WTC11 (cell line): ENCODE data around the gene NKD1. TPM values are rescaled to one million over a fixed set of nuclear protein-coding genes. Genes with fewer than 3 reads are reported as not detected.

ENCODE experiments used
- ATAC-seq: fragments of 200-7000 bp; cut with Tn5 transposase; 2 replicates; pipeline ENCODE4 v1.10.0; 2021; ENCODE audit warnings: mild to moderate bottlenecking, moderate library complexity
- CTCF ChIA-PET: fragments of 300-600 bp; sonication (Branson Sonifier 250); formaldehyde crosslinking; loops from one replicate; lab custom pipeline; 2021; ENCODE audit warnings: antibody characterized with exemption; lab: Charles Lee
- POLR2A ChIA-PET: fragments of 350-600 bp; sonication (Branson Sonifier 250); formaldehyde crosslinking; loops from one replicate; lab custom pipeline; 2021; ENCODE audit warnings: antibody characterized with exemption; lab: Charles Lee
- DNase-seq: peaks from one replicate; pipeline ENCODE4 v3.0.0; 2021; ENCODE audit warnings: low spot score
- H3K27ac Mint-ChIP-seq: 2 replicates; pipeline ENCODE4 v1.8.0; 2021; ENCODE audit warnings: mixed read lengths
- H3K27me3 Mint-ChIP-seq: 2 replicates; pipeline ENCODE4 v1.8.0; 2021; ENCODE audit warnings: low read depth, mild to moderate bottlenecking, moderate library complexity, mixed read lengths
- H3K36me3 Mint-ChIP-seq: 2 replicates; pipeline ENCODE4 v1.8.0; 2021; ENCODE audit warnings: mixed read lengths
- H3K4me1 Mint-ChIP-seq: 2 replicates; pipeline ENCODE4 v1.8.0; 2022; ENCODE audit warnings: mixed read lengths
- H3K4me3 Mint-ChIP-seq: 2 replicates; pipeline ENCODE4 v1.8.0; 2021; ENCODE audit warnings: mild to moderate bottlenecking, moderate library complexity, mixed read lengths
- H3K9me3 Mint-ChIP-seq: 2 replicates; pipeline ENCODE4 v1.8.0; 2021; ENCODE audit warnings: mixed read lengths
- ATF6 ChIP-seq: sonication (generic); formaldehyde crosslinking; IDR thresholded peaks from 2 replicates; pipeline ENCODE4 v1.8.1; 2023; ENCODE audit warnings: mild to moderate bottlenecking, missing genetic modification reagents
- CBFB ChIP-seq: sonication (generic); formaldehyde crosslinking; IDR thresholded peaks from 2 replicates; pipeline ENCODE4 v1.8.1; 2022; ENCODE audit warnings: mild to moderate bottlenecking, low read depth, missing genetic modification reagents
- MYBL2 ChIP-seq: sonication (generic); formaldehyde crosslinking; IDR thresholded peaks from 2 replicates; pipeline ENCODE4 v1.8.1; 2023; ENCODE audit warnings: mild to moderate bottlenecking, moderate library complexity, missing genetic modification reagents
- PRDM15 ChIP-seq: sonication (generic); formaldehyde crosslinking; IDR thresholded peaks from 2 replicates; pipeline ENCODE4 v1.8.0; 2022; ENCODE audit warnings: missing genetic modification reagents
- RORB ChIP-seq: fragments of 250-450 bp; sonication (Bioruptor Pico); IDR thresholded peaks from 2 replicates; pipeline ENCODE4 v1.9.0; 2021; ENCODE audit warnings: mild to moderate bottlenecking
- SP1 ChIP-seq: sonication (generic); formaldehyde crosslinking; conservative IDR thresholded peaks from 2 replicates; pipeline ENCODE4 v1.8.1; 2022; ENCODE audit warnings: missing genetic modification reagents
- STAT6 ChIP-seq: sonication (generic); formaldehyde crosslinking; conservative IDR thresholded peaks from 2 replicates; pipeline ENCODE4 v1.8.1; 2023; ENCODE audit warnings: mild to moderate bottlenecking, low read depth, missing genetic modification reagents, moderate library complexity
- TEAD1 ChIP-seq: sonication (generic); formaldehyde crosslinking; IDR thresholded peaks from 2 replicates; pipeline ENCODE4 v1.8.0; 2022; ENCODE audit warnings: mild to moderate bottlenecking, missing genetic modification reagents
- ZBTB43 ChIP-seq: sonication (generic); formaldehyde crosslinking; IDR thresholded peaks from 2 replicates; pipeline ENCODE4 v1.8.1; 2023; ENCODE audit warnings: mild to moderate bottlenecking, missing genetic modification reagents
- ZNF263 ChIP-seq: sonication (generic); formaldehyde crosslinking; IDR thresholded peaks from 2 replicates; pipeline ENCODE4 v1.8.1; 2022; ENCODE audit warnings: low read depth, mild to moderate bottlenecking, moderate library complexity, missing genetic modification reagents
- ZNF425 ChIP-seq: fragments of 250-450 bp; sonication (Bioruptor Pico); conservative IDR thresholded peaks from 2 replicates; pipeline ENCODE4 v1.9.0; 2021; ENCODE audit warnings: mild to moderate bottlenecking
- ZNF532 ChIP-seq: fragments of 250-450 bp; sonication (Bioruptor Pico); IDR thresholded peaks from 2 replicates; pipeline ENCODE4 v1.9.0; 2021; ENCODE audit warnings: mild to moderate bottlenecking, borderline replicate concordance
- ZSCAN18 ChIP-seq: fragments of 250-450 bp; sonication (Bioruptor Pico); IDR thresholded peaks from 2 replicates; pipeline ENCODE4 v2.1.2; 2022; ENCODE audit warnings: mild to moderate bottlenecking, moderate library complexity
- total RNA-seq: library from RNA; stranded (reverse); gene quantifications from 3 replicates; pipeline ENCODE4 v1.2.3, GENCODE V29; 2021

Gene NKD1
- total RNA-seq, 1 experiment from 2014 or later = 6.0 TPM

- H3K4me3 Mint-ChIP-seq = no peak overlapping the region
- POLR2A ChIA-PET = no interaction called here
- 0 out of 2 replicates have a peak overlapping the region, but pooled peaks have one; percentile 20 for H3K27ac Mint-ChIP-seq
- H3K4me1 Mint-ChIP-seq = no peaks in the 10 kb centered on the region
- CTCF ChIA-PET = no interaction called here
- peaks cover 9% of the 10 kb centered on the region for H3K9me3 Mint-ChIP-seq
- H3K27me3 Mint-ChIP-seq = no peaks in the 10 kb centered on the region
- DNase-seq (no peak), ATAC-seq (no peak)
- H3K36me3 Mint-ChIP-seq = peaks cover 18% of the 10 kb centered on the region
- TF ChIP-seq ZBTB43 (CRISPR knock-in tag) = no peak
- no peak for TF ChIP-seq RORB (CRISPR knock-in tag)
- no peak for TF ChIP-seq STAT6 (CRISPR knock-in tag)
- TF ChIP-seq ATF6 (CRISPR knock-in tag) = no peak
- no peak for TF ChIP-seq ZNF263 (CRISPR knock-in tag)
- no peak for TF ChIP-seq TEAD1 (CRISPR knock-in tag)
- TF ChIP-seq ZSCAN18 = no peak
- TF ChIP-seq SP1 (CRISPR knock-in tag) = no peak
- no peak for TF ChIP-seq MYBL2 (CRISPR knock-in tag)
- no peak for TF ChIP-seq ZNF425
Observed at GRCh38 chr16:50559804-50560514, 11.8 kb downstream of the NKD1 start.

GRCh38 chr16:50560903-50561863 lies 13.0 kb downstream of the NKD1 start:
- no peaks in the 10 kb centered on the region for H3K27me3 Mint-ChIP-seq
- TF ChIP-seq ZNF532 (CRISPR knock-in tag) (no peak), PRDM15 (CRISPR knock-in tag) (no peak), CBFB (CRISPR knock-in tag) (no peak)

More at GRCh38 chr16:50560903-50561863, 13.0 kb downstream of the NKD1 start:
- CTCF ChIA-PET = interaction anchor here (1.1 kb wide), 1 partner anchor 106 kb away, joined by 4 read pairs; no protein-coding TSS in a partner anchor
- H3K36me3 Mint-ChIP-seq = peaks cover 16% of the 10 kb centered on the region
- POLR2A ChIA-PET = no interaction called here
- ATAC-seq (no peak), DNase-seq (no peak)
- no peak overlapping the region for H3K4me3 Mint-ChIP-seq
- H3K9me3 Mint-ChIP-seq = peaks cover 9% of the 10 kb centered on the region
- H3K4me1 Mint-ChIP-seq = no peaks in the 10 kb centered on the region
- no peak overlapping the region for H3K27ac Mint-ChIP-seq
